Heart right ventricle (tissue), 16 donors: ENCODE measurements around the gene ARHGDIB. TPM values are rescaled to one million over a fixed set of nuclear protein-coding genes. Genes with fewer than 3 reads are reported as not detected.

ENCODE experiments used
- ATAC-seq, 8 donors: fragments of 200-7000 bp; cut with Tn5 transposase; one replicate each; pipeline ENCODE4 v1.9.1; 2020; ENCODE audit warnings: mild to moderate bottlenecking in 8 of 8, moderate library complexity in 8 of 8, moderate number of reproducible peaks in 1 of 8
- DNase-seq, 2 donors: peaks; one replicate each; pipeline ENCODE4 v3.0.0-alpha.2; 2020
- H3K27ac ChIP-seq, 10 donors: fragments of 200-600 bp; sonication (generic) in 2 of 10; one replicate each; pipeline versions ENCODE4 v1.5.0 to v1.8.0; 2020 to 2022; ENCODE audit warnings: mild to moderate bottlenecking in 3 of 10
- H3K27me3 ChIP-seq, 7 donors: fragments of 200-600 bp; one replicate each; pipeline ENCODE4 v1.8.0; 2021 to 2022; ENCODE audit warnings: mild to moderate bottlenecking in 2 of 7
- H3K36me3 ChIP-seq, 9 donors: fragments of 200-600 bp; sonication (generic) in 1 of 9; one replicate each; pipeline versions ENCODE4 v1.5.0 to v1.8.0; 2020 to 2022; ENCODE audit warnings: mild to moderate bottlenecking in 2 of 9
- H3K4me1 ChIP-seq, 9 donors: fragments of 200-600 bp; sonication (generic) in 1 of 9; one replicate each; pipeline versions ENCODE4 v1.5.0 to v1.8.0; 2020 to 2022; ENCODE audit warnings: mild to moderate bottlenecking in 4 of 9
- H3K4me3 ChIP-seq, 10 donors: fragments of 200-600 bp; sonication (generic) in 2 of 10; one replicate each; pipeline versions ENCODE4 v1.5.0 to v1.8.0; 2020 to 2022; ENCODE audit warnings: mild to moderate bottlenecking in 7 of 10, moderate library complexity in 2 of 10
- H3K9me3 ChIP-seq, 11 donors: fragments of 200-600 bp in 10 of 11; sonication (generic) in 2 of 11; one replicate each; pipeline versions ENCODE4 v1.5.0 to v1.8.0; 2013 to 2022; ENCODE audit warnings: mild to moderate bottlenecking in 2 of 11, control low read depth in 1 of 11, moderate library complexity in 1 of 11
- WGBS, 2 donors: extraction: QIAGEN DNeasy Blood & Tissue Kit; methylation state at CpG; one replicate each; pipeline ENCODE4 v1.1.7; 2013; ENCODE audit warnings: inconsistent platforms in 1 of 2; 5-methylcytosine and 5-hydroxymethylcytosine counted together
- intact Hi-C, 10 donors: fragments of 100-400 bp; cut with DNase I; formaldehyde crosslinking; loops; one replicate each; pipeline versions ENCODE4 v1.11.1 to v1.14.2; 2022
- polyA plus RNA-seq, 2 donors: library from polyadenylated mRNA; stranded (reverse); fragments of 200-250 nt; gene quantifications; one replicate each; pipeline ENCODE4 v1.2.3, GENCODE V29; 2013
- total RNA-seq, 10 donors: library from RNA; stranded (reverse); fragmentation: NEBNext Ultra II Directional in 3 of 10; extraction: Animal tissue kit (Norgen Biotek cat#: 25700) in 3 of 10; gene quantifications; one replicate each; pipeline versions ENCODE4 v1.2.1 to v1.2.4, GENCODE V29; 2021 to 2023
- TF ChIP-seq, protein P1 (sequence below), 9 donors: fragments of 200-600 bp; sonication (generic) in 2 of 9; IDR thresholded peaks; one replicate each; pipeline versions ENCODE4 v1.5.0 to v1.8.0; 2021 to 2022; ENCODE audit warnings: antibody characterized with exemption in 9 of 9, mild to moderate bottlenecking in 5 of 9, moderate library complexity in 1 of 9
- donor health status: Arrhythmogenic right ventricular cardiomyopathy.
- donor health status: ischemic (EF 13 %, LVEDD 7.1; RV severe dilation, severe dysfunction).
- donor health status: healthy with polysubstance abuse.
- donor health status: DM: no; HTN: yes; CAD: no.
- donor health status: DM: no; HTN: no; CAD: no.
- donor health status: ischemic (EF 25% LVEDD 6.9; RV normal size, moderate dysfunction).
- donor health status: ischemic (EF 25% LVEDD 5.7; RV mildly dilated, moderate dysfunction).
- donor health status: healthy.
- donor health status: DM: yes; HTN: yes; CAD: no.
- donor health status: Ischemic cardiomyopathy.
- donor health status: ischemic (EF 35%, LVEDD 5.7; RV mildly dilated, moderate dysfunction).
- donor health status: nonischemic (EF 11% LVEDD 7.7; RV severe dilation, severe dysfunction).
- donor health status: DM: yes; HTN: yes; CAD: no.
- donor health status: PGD.
- donor health status: ischemic (EF 29% LVEDD 5.4; RV normal size, mild dysfunction).
- donor health status: nonischemic (EF 23%, LVEDD 6.1; RV moderate dilation, normal function).

Gene ARHGDIB
- total and polyA plus RNA-seq, 12 donors: 28.1 to 150 (median 45.4) TPM

- intact Hi-C loops: loop anchor here in 8 of 10 donors (5.0 to 10.0 kb wide), 10 partner anchors 54 to 744 kb away; partner anchors contain the start of gene RERG (in 3 of the 8)
- Histone ChIP-seq H3K4me3 (no peak overlapping the region), H3K9me3 (peaks cover 0 to 3% (median 0%) of the 10 kb centered on the region in 11 donors), H3K4me1 (peaks cover 3 to 29% (median 16%) of the 10 kb centered on the region in 9 donors), H3K27me3 (peaks cover 0 to 7% (median 0%) of the 10 kb centered on the region in 7 donors), H3K36me3 (no peaks in the 10 kb centered on the region), H3K27ac (no peak overlapping the region)
- 94 to 95% methylated on average over 2 of the region's 2 CpGs for WGBS, 2 donors
- DNase-seq (no peak), ATAC-seq (no peak)
- TF ChIP-seq, protein P1, sequence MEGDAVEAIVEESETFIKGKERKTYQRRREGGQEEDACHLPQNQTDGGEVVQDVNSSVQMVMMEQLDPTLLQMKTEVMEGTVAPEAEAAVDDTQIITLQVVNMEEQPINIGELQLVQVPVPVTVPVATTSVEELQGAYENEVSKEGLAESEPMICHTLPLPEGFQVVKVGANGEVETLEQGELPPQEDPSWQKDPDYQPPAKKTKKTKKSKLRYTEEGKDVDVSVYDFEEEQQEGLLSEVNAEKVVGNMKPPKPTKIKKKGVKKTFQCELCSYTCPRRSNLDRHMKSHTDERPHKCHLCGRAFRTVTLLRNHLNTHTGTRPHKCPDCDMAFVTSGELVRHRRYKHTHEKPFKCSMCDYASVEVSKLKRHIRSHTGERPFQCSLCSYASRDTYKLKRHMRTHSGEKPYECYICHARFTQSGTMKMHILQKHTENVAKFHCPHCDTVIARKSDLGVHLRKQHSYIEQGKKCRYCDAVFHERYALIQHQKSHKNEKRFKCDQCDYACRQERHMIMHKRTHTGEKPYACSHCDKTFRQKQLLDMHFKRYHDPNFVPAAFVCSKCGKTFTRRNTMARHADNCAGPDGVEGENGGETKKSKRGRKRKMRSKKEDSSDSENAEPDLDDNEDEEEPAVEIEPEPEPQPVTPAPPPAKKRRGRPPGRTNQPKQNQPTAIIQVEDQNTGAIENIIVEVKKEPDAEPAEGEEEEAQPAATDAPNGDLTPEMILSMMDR (IDR thresholded peaks at IDR 0.05): no peak
Measured at GRCh38 chr12:14999021-14999694, 37.8 kb upstream of the ARHGDIB start.

DNA sequence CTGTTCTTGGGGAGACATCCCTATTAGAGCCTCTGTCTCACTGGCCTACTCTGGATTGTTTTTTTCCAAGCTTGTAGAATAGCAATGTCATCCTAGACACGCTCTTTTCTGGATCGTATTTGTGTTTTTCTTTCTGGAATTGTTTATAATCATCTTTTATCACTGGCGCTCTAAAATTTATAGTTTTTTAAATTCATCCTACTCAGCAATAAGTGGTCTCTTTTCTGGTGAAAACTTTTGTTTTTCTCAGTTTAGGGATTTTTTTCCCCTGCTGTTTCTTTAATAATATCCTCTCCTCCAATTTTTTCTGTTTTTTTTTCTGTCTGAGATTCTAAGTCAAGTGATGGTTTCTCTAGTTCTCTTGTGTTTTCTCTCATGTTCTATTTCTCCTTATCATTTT lies 36.6 kb upstream of the ARHGDIB start:
- Histone ChIP-seq H3K27me3 (peaks cover 0 to under 1% (median 0%) of the 10 kb centered on the region in 7 donors), H3K36me3 (no peaks in the 10 kb centered on the region), H3K27ac (no peak overlapping the region), H3K4me3 (no peak overlapping the region), H3K9me3 (peaks cover 0 to 3% (median 0%) of the 10 kb centered on the region in 11 donors), H3K4me1 (peaks cover 3 to 39% (median 16%) of the 10 kb centered on the region in 9 donors)
- WGBS, 2 donors: 82 to 84% methylated on average over 3 of the region's 3 CpGs
- ATAC-seq (no peak), DNase-seq (no peak)
- TF ChIP-seq, protein P1 (IDR thresholded peaks at IDR 0.05): no peak
- intact Hi-C loops: loop anchor here in 9 of 10 donors (2.0 to 10.0 kb wide), 11 partner anchors 53 to 743 kb away; partner anchors contain the start of gene RERG (in 3 of the 9)

DNA sequence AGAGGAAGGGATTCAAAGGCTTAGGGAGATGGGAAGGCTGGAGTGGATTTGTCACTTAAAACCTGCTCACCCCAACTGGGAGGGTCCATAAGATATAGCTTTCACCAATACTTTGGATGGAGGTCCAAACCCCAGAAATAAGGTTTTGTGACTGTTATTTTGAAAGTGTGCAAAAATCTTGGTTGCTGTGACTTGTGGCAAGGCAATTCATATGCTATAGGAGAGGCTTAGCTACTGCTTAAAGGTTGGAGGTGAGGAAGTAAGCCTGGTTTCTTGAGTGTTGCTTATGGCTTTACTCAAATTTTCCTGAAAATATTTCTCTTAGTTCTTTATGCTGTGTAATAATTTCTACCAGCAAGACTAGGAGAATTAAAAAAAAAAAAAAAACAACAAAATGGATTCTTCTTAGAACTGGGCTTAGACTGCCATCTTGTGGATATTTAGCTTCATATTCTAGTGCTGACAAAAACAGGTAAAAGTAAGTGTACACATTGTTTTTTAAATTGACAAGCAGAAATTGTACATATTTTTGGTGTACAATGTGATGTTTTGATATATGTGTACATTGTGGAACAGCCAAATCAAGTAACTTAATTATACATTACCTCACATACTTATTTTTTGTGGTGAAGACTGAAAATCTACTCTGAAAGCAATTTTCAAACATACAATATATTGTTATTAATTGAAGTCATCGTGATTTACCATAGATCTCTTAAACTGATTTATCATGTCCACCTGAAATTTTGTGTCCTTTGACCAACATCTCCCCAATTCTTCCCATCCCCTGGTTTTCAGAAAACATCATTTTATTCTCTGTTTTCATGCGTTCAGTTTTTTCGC lies 34.4 kb upstream of the ARHGDIB start:
- intact Hi-C loops: loop anchor here in 9 of 10 donors (1.0 to 10.0 kb wide), 13 partner anchors 51 to 741 kb away; partner anchors contain the start of gene RERG (in 3 of the 9)
- no peaks in the 10 kb centered on the region for H3K36me3 ChIP-seq
- peaks cover 0 to 25% (median 4%) of the 10 kb centered on the region in 9 donors for H3K4me1 ChIP-seq
- ATAC-seq (peak in 5 of 8 donors; percentile 16 to 67 (median 60)), DNase-seq (no peak)
- peak overlapping the region in 1 of 10 donors; percentile 23 for H3K27ac ChIP-seq
- 91 to 96% methylated on average over 3 of the region's 3 CpGs for WGBS, 2 donors
- H3K27me3 ChIP-seq: no peaks in the 10 kb centered on the region
- no peak overlapping the region for H3K4me3 ChIP-seq
- H3K9me3 ChIP-seq: peaks cover 0 to 10% (median 0%) of the 10 kb centered on the region in 11 donors
- TF ChIP-seq, protein P1 (IDR thresholded peaks at IDR 0.05): peak; percentile 64 to 85 (median 74)

DNA sequence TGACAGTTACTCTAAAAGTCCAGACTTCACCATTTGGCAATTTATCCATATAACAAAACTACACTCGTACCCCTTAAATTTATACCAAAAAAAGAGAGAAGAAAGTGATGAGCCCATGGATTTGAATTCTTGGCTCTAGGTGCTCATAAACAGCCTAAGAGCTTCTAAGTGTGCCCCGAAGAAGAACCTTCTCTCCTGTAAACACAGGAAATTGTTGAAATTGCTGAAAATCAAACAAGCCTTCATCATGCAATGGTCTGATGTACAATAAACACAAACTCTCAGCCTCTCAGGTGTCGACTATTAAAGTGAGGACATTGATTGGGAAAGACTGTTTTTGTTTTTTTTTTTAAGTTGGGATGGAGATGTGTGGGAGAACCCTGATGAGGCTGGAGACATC lies 33.2 kb upstream of the ARHGDIB start:
- Histone ChIP-seq H3K27ac (no peak overlapping the region), H3K4me1 (peaks cover 0 to 33% (median 5%) of the 10 kb centered on the region in 9 donors), H3K9me3 (peaks cover 0 to 12% (median 0%) of the 10 kb centered on the region in 11 donors), H3K36me3 (no peaks in the 10 kb centered on the region), H3K4me3 (no peak overlapping the region), H3K27me3 (no peaks in the 10 kb centered on the region)
- ATAC-seq (no peak), DNase-seq (no peak)
- TF ChIP-seq, protein P1 (IDR thresholded peaks at IDR 0.05): no peak
- WGBS, 2 donors: 76 to 78% methylated on average over 3 of the region's 3 CpGs
- intact Hi-C loops: loop anchor here in 9 of 10 donors (1.0 to 10.0 kb wide), 14 partner anchors 50 to 740 kb away; partner anchors contain the start of gene RERG (in 3 of the 9)
